Loucy (cell line): ENCODE data around the gene CDC26.

ENCODE experiments used
- H2AFZ ChIP-seq: fragments of 200-600 bp; sonication (generic); 2 replicates; pipeline ENCODE4 v1.6.0; 2016; ENCODE audit warnings: antibody characterized with exemption, mild to moderate bottlenecking, low read length, moderate library complexity
- H3F3A ChIP-seq: fragments of 200-600 bp; 2 replicates; pipeline ENCODE4 v1.6.0; 2016; ENCODE audit warnings: antibody characterized with exemption, low read depth, mild to moderate bottlenecking
- H3K27me3 ChIP-seq: fragments of 200-600 bp; sonication (generic); 2 replicates; pipeline ENCODE4 v1.6.1; 2014; ENCODE audit warnings: low read length, mild to moderate bottlenecking; ENCODE audit not compliant: insufficient read depth, poor library complexity, severe bottlenecking
- H3K36me3 ChIP-seq: fragments of 200-600 bp; sonication (generic); 2 replicates; pipeline ENCODE4 v1.6.1; 2016; ENCODE audit warnings: low read length; ENCODE audit not compliant: insufficient read depth
- H3K4me1 ChIP-seq: fragments of 200-600 bp; sonication (generic); 2 replicates; pipeline ENCODE4 v1.5.1; 2014; ENCODE audit warnings: low read length, mild to moderate bottlenecking; ENCODE audit not compliant: insufficient read depth, poor library complexity, severe bottlenecking
- H3K4me2 ChIP-seq: fragments of 200-600 bp; sonication (generic); 2 replicates; pipeline ENCODE4 v1.6.0; 2014; ENCODE audit warnings: antibody characterized with exemption, low read length, low read depth, mild to moderate bottlenecking; ENCODE audit not compliant: poor library complexity, severe bottlenecking
- H3K4me3 ChIP-seq: fragments of 200-600 bp; sonication (generic); 2 replicates; pipeline ENCODE4 v1.5.1; 2014; ENCODE audit warnings: low read length, mild to moderate bottlenecking, mixed read lengths; ENCODE audit not compliant: poor library complexity, severe bottlenecking
- H3K79me2 ChIP-seq: fragments of 200-600 bp; sonication (generic); 2 replicates; pipeline ENCODE4 v1.6.1; 2014; ENCODE audit warnings: low read length; ENCODE audit not compliant: insufficient read depth
- H3K9ac ChIP-seq: fragments of 200-600 bp; sonication (generic); 2 replicates; pipeline ENCODE4 v1.6.0; 2014; ENCODE audit warnings: mild to moderate bottlenecking, low read depth, low read length, moderate library complexity; ENCODE audit not compliant: poor library complexity, severe bottlenecking
- H3K9me2 ChIP-seq: fragments of 200-600 bp; sonication (generic); replicated peaks from 2 replicates; pipeline ENCODE4 v1.6.1; 2016; ENCODE audit warnings: low read depth, low read length, mixed read lengths
- H3K9me3 ChIP-seq: fragments of 200-600 bp; sonication (generic); 2 replicates; pipeline ENCODE4 v1.6.1; 2014; ENCODE audit warnings: mild to moderate bottlenecking, antibody characterized with exemption, low read length, low read depth; ENCODE audit not compliant: insufficient read depth
- H4K20me1 ChIP-seq: fragments of 200-600 bp; sonication (generic); 2 replicates; pipeline ENCODE4 v1.6.0; 2014; ENCODE audit warnings: antibody characterized with exemption, low read length, mild to moderate bottlenecking; ENCODE audit not compliant: insufficient read depth, poor library complexity, severe bottlenecking
- EZH2phosphoT487 ChIP-seq: fragments of 200-600 bp; IDR thresholded peaks from 2 replicates; pipeline ENCODE4 v1.6.1; 2018; ENCODE audit warnings: antibody characterized with exemption, mild to moderate bottlenecking, moderate library complexity, borderline replicate concordance
- TF ChIP-seq, protein P1 (sequence below): fragments of 200-600 bp; sonication (generic); conservative IDR thresholded peaks from 2 replicates; pipeline ENCODE4 v1.5.1; 2014; ENCODE audit warnings: mild to moderate bottlenecking, antibody characterized with exemption, low read length

Gene CDC26

DNA sequence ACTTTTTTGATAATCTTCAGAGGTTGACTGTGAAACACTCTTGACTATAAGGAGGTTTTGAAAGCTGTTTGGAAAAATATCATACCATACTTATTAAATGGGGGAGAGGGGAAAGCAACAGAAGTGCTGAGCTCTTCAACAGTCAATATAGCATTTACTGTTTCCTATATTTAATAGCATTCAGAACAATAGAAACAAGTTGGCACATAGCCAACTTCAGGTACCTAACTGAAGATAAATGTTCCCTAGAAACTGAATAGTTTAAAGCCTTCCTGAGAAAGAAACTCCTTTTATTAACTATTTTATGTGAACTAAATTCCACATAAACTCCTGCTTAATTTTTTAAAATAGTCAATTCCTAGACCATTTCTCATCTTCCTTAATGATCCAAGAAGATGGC lies 27.7 kb downstream of the CDC26 start:
- no peaks in the 10 kb centered on the region; the same call in 1 of the 2 replicates for H3K9me3 ChIP-seq
- H3K27me3 ChIP-seq: no peaks in the 10 kb centered on the region
- no peak overlapping the region for H3K4me2 ChIP-seq
- no peaks in the 10 kb centered on the region for H4K20me1 ChIP-seq
- TF ChIP-seq, protein P1, sequence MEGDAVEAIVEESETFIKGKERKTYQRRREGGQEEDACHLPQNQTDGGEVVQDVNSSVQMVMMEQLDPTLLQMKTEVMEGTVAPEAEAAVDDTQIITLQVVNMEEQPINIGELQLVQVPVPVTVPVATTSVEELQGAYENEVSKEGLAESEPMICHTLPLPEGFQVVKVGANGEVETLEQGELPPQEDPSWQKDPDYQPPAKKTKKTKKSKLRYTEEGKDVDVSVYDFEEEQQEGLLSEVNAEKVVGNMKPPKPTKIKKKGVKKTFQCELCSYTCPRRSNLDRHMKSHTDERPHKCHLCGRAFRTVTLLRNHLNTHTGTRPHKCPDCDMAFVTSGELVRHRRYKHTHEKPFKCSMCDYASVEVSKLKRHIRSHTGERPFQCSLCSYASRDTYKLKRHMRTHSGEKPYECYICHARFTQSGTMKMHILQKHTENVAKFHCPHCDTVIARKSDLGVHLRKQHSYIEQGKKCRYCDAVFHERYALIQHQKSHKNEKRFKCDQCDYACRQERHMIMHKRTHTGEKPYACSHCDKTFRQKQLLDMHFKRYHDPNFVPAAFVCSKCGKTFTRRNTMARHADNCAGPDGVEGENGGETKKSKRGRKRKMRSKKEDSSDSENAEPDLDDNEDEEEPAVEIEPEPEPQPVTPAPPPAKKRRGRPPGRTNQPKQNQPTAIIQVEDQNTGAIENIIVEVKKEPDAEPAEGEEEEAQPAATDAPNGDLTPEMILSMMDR: no peak
- TF ChIP-seq EZH2phosphoT487: no peak
- H3K9me2 ChIP-seq: no peaks in the 10 kb centered on the region
- no peaks in the 10 kb centered on the region for H3K4me1 ChIP-seq
- no peaks in the 10 kb centered on the region for H3K36me3 ChIP-seq
- no peak overlapping the region for H3K4me3 ChIP-seq
- no peaks in the 10 kb centered on the region for H3K79me2 ChIP-seq
- H3F3A ChIP-seq: no peaks in the 10 kb centered on the region
- H3K9ac ChIP-seq: no peak overlapping the region
- H2AFZ ChIP-seq: no peak overlapping the region

DNA sequence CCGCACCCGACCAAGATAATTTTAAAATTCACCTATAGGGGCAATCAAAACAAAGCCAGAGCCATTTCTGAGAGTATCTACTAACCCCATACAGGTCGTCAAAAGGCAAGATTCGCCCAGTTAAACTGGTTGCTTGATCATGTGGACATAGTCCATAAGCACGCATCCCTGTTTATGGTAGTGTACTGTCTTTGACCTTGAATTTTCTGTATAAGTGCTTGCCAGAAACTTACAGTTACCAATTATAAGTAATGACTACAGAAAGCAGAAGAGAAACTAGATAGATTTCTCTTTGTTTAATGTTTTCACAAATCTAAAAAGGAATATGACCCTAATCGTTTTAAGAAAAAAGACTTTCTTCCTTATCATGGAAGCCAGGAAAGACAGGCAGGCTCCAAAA lies 28.4 kb downstream of the CDC26 start:
- Histone ChIP-seq H3K9ac (no peak overlapping the region), H3K9me2 (no peaks in the 10 kb centered on the region), H2AFZ (no peak overlapping the region), H4K20me1 (no peaks in the 10 kb centered on the region), H3K4me3 (no peak overlapping the region), H3K9me3 (no peaks in the 10 kb centered on the region; the same call in 1 of the 2 replicates), H3K36me3 (no peaks in the 10 kb centered on the region), H3F3A (no peaks in the 10 kb centered on the region), H3K27me3 (no peaks in the 10 kb centered on the region), H3K4me2 (no peak overlapping the region), H3K4me1 (no peaks in the 10 kb centered on the region), H3K79me2 (no peaks in the 10 kb centered on the region)
- TF ChIP-seq, protein P1: no peak
- TF ChIP-seq EZH2phosphoT487: no peak

DNA sequence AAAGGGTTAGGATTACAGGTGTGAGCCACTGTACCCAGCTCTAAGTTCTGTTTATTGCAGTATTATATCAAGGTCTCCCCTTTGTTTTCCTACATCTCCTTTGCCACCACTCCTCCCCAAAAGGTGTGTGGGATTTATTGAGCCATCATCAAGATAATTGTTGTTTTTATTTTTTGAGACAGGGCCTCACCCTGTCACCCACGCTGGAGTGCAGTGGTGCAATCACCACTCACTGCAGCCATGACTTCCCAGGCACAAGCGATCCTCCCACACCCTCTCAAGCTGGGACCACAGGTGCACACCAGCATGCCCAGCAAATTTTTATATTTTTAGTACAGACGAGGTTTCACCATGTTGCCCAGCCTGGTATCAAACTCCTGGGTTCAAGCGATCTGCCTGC lies 29.5 kb downstream of the CDC26 start:
- Histone ChIP-seq H3K4me2 (no peak overlapping the region), H3K9me3 (no peaks in the 10 kb centered on the region; the same call in 1 of the 2 replicates), H3K9me2 (no peaks in the 10 kb centered on the region), H4K20me1 (no peaks in the 10 kb centered on the region), H3K79me2 (no peaks in the 10 kb centered on the region), H3K4me3 (no peak overlapping the region), H3K36me3 (no peaks in the 10 kb centered on the region), H3F3A (no peaks in the 10 kb centered on the region), H3K9ac (no peak overlapping the region), H3K4me1 (no peaks in the 10 kb centered on the region), H3K27me3 (no peaks in the 10 kb centered on the region), H2AFZ (no peak overlapping the region)
- TF ChIP-seq, protein P1: no peak
- TF ChIP-seq EZH2phosphoT487: no peak
